Embryonic facial prominence (tissue), 1 donor: ENCODE measurements around the gene RGS21.
"Not testable (repeated sequence)": the region's sequence is repeated elsewhere in the genome, so short reads cannot be mapped to it uniquely, and the experiment has no call there.

Source experiments
- DNase-seq: peaks from one replicate; pipeline ENCODE4 v3.0.0-alpha.2; 2016; ENCODE audit errors: extremely low spot score

RGS21 gene, protein sequence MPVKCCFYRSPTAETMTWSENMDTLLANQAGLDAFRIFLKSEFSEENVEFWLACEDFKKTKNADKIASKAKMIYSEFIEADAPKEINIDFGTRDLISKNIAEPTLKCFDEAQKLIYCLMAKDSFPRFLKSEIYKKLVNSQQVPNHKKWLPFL

DNA sequence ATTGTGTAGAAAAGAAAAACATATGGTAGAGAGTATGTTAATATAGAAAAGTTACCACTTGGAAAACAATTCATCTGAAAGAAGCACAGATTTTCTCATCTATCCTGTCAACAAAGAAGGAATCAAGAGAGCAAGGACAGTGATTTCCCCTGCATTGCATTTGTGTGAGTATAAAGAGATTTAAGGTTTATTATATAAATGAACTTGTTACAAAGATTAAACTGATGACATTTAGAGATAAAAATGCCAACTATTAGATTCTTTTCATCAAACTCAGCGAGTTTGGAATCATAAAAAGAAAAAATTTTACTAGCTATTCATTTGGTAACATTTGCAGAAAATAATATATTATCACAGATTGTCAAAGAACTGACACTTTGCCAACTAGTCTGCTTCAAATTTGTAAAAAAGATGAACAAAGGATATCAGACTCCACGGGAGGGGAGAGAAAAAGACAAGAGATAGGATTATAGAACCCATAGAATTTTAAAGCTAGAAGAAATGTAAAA lies at the start of gene RGS21:
RGS21 (plus strand) TSS at position 51 of the 509 bp plus-strand sequence. CDS start 26,045 bp downstream, outside the sequence.
- no peak for DNase-seq

DNA sequence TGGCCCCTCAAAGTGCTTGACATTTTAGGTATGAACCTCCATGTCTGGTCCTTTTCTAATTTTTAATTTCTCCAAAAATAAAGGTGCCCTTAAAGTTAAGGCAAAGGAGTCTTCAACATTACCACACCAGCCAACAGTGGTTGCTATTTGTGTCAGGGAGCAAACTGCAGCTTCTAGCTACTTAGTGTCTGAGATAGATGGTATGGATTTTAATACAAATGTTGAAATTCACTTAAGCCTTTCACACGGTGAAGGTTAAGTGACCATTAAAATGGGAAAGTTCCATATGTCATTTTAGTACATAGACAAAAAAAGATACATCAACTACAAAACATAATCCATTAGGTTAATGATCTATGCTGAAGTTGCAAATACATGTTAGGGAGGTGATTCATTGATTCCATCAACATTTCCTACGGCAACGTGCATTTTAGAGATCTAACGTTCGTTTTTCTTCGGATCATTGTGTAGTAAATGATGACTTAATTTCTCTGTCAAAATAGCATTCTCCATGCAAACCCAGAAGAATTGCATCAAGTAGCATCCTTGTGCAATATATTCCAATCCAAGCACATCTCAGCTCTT lies 48.2 kb upstream of the RGS21 start:
- no peak for DNase-seq

DNA sequence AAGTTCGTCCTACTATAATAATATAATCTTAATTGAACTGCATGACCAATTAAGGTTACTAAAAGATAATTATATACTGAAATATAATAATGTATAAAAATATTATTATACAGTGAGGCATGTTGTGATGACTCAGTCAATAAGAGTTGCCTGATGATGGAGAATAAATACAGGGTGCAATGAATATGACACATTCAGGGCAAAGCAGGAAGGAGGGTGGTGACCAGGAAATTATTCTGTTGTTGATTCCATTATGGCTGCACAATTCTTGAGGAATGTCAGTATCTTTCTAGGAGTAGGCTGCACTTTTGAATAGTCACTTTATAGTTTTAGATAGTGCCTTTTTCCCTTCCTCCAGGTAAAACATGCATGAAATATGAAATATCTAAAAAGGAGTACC lies 46.4 kb upstream of the RGS21 start:
- DNase-seq = no peak

DNA sequence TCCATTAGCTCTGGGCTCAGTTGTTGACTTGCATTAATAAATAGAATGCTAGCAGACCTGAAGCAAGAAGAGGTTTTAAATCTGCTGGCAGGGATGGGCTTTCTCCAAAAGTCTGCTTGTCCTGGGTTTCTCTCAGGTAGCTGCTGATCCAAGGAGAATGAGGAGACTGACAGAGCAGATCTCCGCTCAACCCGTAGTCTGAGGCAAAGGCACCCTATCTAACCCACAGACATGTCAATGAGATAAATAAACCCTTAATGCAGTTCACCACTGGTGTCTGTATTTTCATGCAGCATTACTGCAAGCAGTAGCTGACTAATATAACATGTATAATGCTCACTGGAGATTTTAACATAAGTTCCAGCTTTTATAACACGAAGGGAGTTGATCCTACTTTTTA lies 44.1 kb upstream of the RGS21 start:
- DNase-seq = no peak

DNA sequence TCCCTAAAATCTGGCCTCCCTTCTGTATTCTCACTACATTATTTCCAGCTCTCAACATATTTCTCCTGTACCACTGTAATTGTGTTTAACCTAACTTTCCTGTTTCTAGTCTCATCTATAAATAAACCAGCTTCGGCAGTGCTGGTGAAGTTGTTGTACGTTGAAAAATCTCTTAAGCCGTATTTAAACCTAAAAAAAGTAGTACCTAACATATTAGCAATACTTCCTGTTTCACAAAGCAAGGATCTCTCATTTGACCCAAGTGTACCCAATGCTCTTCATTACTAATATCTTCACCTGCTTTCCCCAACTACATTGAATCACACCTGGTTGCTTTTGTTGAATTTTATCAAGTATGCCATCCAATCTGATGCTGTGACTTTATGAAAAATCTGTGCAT lies 42.2 kb upstream of the RGS21 start:
- no peak for DNase-seq

DNA sequence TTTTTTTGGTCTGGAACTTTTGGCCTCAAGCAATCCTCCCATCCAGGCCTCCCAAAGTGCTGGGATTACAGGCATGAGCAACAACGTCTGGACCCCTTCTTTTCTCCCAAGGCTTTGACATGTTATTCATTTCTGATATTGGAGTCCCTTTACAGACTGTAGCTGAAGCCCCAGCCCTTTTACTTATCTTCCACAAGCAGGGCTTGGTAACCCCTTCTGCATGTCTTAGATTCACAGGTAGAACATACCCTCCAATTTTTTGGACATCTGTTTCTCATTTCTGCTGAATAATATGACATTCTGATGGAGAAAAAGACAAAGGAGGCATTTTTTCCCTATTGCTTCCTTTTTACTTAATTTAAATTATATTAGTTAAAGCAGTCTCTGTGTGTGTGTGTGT lies 39.2 kb upstream of the RGS21 start:
- DNase-seq = no peak

DNA sequence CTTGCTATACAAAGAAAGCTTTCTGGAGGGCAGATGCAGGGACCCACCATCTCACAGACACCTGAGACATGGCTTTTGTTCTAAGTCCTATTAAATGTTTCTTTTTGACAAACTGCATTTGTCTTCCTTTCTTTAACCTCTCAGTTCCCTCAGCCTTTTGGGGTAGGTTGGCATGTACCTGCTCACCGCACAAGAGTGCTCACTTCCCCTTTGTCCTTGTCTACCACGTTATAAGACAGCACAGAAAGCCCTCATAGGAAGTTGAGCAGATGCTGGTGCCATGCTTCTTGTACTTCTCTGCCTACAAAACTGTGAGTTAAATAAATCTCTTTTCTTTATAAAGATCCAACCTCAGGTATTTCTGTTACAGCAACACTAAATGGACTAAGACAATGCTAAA lies 31.9 kb upstream of the RGS21 start:
- no peak for DNase-seq

DNA sequence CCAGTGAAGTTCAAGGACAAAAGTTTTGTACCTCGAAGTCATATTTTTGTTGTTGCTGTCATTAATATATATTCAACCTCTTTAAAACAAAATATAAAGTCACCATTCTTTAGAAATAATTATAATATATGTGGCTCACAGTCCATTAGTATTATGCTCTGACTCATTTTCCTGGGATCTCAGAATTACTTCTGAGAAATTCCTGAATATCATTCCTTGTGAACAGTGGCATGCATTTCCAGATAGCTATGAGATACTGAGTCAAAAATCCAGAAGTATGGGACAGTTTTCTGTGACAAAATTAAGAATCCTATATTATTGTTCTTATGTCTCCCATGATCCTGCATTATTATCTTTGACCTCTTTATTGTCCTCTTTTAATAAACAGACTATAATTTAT lies 13.8 kb upstream of the RGS21 start:
- no peak for DNase-seq

DNA sequence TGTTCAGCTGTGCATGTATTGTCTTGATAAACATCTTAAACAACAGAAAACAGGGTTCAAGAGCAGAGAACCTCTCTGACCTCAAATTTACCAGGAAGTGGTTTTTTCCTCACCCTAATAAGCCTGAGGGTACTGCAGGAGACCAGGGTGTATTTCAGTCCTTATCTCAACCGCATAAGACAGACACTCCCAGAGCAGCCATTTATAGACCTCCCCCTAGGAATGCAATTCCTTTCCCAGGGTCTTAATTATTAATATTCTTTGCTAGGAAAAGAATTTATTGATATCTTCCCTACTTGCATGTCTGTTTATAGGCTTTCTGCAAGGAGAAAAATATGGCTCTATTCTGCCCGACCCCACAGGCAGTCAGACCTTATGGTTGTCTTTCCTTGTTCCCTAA lies 8.5 kb upstream of the RGS21 start:
- DNase-seq = not testable (repeated sequence)

DNA sequence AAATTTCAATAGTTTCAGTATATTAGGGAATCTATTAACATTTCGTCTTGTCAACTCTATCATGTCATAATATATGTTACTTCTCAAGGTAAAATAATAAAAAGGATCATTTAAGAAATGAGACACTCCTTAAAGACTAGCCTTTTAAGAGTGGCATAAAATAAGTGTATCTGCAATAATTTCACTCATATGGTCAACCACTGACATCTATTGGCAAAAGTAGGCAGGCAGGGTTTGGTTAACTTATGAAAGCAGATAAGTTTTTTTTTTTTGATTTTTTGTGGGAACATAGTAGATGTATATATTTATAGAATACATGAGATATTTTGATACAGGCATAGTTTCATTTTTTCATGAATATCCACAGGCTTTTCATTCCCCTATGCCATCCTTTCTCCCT lies 5.5 kb upstream of the RGS21 start:
- no peak for DNase-seq

DNA sequence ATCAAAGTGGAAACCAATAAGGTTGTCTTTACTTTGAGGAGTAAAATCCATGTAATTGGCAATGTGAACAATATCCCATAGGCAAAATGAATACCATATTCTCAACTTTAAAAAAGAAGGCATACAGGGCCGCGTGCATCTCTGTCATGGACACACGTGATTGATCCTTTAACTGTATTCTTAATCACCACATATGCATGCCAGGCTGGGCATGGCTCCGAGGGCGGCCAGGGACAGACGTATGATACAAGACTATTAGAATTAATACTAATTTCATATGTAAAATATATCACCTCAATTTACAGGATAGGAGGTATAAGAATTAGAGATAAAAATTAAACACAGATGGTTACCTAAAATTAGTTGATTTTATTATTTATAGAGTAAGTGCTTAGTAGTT lies 11.2 kb downstream of the RGS21 start:
- DNase-seq = no peak

DNA sequence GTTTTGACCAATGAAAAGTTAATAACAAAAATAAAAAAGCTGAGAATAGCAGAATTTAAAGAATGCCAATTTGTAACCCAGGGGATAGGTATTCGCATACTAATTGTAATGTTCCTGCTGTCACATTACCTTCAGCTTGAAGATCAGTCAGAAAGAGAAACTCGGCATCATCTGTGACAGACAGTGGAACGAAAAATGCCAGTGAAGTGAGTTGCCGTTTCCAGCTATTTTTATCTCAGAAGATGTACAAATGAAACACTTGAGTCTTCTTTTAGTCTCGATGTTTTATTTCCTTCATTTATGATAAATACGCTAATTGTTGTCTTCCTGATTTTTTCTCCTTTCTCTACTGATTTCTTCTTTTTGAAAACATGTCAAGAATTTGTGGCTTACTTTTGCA lies 26.1 kb downstream of the RGS21 start:
- DNase-seq = no peak

DNA sequence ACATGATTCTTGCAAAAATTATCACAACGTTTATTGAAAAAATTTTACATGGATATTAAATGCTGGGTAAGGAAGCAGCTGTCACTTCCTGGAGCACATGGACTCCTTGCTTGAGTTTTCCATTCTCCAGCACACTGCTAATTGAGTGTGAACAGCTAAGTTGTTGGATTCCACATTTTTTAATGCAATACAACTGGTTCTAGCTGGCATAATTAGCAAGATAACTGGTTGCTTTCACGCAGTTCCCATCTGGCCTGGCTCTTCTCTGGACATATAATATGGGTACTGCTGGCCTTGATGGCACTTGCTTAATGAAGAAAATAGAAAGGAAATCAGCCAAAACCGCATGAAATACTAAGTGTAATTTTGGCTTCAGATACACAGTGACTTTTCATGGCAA lies 26.6 kb downstream of the RGS21 start:
- DNase-seq = no peak

DNA sequence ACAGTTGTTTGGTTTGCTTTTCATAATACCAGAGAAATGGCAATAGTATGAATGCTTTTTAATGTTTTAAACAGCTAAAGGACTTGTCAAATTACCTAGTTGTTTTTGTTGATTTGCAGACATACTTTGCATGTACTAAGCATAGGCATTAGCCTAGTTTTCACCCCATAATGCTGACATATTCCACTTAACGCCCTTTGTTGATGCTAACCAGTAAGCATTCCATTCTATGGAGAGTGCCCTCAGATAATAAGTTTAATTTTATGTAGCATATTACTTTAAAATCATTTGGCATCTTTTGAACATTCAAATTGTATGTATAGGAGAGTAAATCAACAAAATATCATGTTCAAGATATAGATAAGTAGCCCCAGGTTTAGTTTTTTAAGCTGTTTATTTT lies 32.5 kb downstream of the RGS21 start:
- no peak for DNase-seq

DNA sequence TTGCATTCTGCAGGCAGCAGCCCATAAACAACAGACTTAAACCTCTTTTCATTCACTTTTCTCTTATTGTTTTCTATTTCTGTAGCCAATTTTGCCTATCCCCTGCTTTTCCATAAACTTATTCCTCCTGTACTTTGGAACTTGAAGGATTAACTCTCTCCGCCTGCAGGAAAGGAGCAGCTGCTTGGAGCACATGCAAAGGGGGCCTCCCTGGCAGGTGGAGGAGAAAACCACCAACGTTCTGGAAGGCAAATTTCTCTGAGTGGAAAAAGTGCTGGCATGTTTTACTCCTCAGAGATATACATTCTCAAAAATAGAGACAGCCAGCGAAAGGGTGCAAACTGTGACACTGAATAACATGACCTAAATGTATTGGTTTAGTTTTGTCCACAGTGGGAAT lies 33.6 kb downstream of the RGS21 start:
- DNase-seq = no peak

DNA sequence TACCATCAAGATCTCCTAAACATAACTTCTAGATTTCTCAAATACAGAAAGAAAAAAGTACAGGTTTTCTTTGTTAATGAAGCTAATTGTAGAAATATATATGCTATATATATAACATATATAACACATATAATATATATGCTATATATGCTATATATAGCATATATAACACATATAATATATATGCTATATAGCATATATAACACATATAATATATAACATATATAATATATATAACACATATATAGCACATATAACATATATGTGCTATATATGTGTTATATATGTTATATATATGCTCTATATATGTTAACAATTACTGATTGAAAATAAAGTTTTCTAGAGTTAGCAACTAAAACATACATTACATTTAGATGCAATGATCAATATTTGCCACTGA lies 34.8 kb downstream of the RGS21 start:
- DNase-seq = no peak

DNA sequence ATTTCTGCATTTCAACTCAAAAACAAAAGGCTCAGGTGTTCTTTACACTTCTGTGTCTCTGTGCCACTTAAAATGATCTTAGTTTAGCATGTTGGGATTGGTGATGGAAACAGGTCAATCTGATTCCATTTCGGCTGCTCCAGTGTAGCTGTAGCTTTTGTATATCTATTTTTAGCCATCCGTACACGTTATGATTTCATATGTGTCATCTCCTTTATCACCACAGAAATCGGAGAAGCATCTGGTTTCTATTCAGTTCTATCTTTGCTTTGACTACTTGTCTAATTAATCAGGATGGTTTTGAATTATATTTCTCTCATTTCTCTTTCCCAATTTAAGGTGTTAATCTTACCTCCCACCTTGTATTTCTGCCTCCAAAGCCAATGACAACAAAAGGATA lies 41.1 kb downstream of the RGS21 start:
- no peak for DNase-seq

DNA sequence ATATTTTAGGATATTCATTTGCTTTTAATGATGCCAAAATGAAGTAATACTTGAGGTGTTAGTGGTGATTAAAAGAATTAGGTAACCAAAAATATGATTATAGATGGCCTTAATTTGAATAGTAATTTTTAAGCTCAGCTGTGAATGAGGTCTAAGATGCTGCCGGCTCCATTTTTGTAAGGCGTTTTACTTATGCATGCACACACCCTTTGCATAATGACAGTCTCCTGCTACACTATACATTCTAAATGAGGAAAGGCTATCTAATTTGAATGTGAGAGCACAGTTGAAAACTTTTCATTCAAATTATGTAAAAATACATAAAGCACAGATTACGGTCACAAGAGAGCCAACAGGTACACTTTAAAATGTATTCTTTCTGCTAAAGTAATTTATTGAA lies 41.6 kb downstream of the RGS21 start:
- no peak for DNase-seq

DNA sequence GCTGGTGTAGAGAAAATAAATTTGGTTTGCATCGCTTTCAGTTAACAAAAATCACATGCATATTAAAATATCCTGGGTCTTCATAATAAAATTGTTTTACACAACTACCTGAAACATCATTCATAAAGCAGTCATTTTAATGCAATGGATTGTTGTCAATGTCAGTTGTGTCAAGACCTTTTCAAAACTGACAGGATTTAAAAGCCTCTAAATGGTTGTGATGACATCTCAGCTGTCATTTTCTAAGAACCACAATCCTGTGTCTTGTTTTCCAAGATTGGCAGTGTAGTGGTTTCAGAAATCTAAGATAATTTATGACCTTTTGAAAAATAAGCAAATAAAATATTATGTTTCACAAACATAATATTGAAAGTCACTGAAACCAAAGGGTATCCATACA lies 42.0 kb downstream of the RGS21 start:
- DNase-seq = no peak

DNA sequence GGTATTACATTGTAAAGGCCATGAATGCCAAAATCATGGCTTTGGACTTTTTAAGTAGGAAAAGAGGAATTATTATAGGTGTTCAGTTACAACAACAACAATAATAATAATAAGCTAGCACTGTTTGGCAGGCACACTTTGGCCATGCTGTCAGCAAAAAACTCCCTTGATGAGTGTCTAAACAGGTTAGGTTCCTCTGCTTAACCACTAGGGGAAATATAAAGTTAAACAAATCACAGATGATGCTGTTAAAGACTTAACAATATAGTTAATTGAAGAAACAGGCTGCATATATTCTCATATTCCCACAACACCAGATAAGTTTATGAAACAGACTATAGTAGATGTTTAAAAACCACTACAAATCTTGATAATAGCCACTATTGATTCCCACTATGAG lies 46.4 kb downstream of the RGS21 start:
- DNase-seq = no peak

DNA sequence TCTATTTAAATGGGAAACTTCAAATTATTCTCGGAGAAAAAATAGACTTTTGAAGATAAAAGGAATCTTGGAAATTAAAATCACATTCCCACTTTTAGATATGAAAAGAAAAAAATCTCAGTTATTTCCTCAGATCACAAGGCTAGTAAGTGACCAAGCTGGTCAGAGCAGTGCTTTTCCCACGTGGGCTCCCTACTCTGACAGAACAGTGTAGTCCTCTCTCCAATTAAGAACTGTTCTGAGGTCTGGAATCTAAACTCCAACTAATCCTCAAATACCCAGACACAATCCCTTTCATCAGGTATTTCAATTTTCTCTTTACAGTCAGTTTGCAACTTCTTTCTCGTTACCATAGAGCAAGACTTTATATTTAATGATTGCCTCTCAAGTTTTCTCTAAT lies 50.6 kb downstream of the RGS21 start:
- no peak for DNase-seq

DNA sequence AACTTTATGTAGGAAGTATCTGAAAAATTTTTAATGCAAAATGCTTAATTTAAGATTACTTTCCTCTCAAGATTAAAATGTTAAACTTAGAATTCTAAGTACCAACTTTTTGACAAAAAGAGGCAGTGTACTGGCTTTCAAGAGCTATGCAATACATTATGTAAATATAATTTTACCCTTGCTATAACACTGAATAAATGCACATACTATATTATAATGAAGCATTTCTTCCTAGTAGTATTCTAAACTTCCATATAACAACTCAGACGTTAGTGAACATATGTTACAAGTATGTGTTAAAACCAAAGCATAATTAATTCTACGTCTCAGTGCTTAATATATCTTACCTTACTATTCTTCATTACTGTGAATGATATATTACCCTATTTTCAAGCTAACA lies 58.5 kb downstream of the RGS21 start:
- DNase-seq = no peak

DNA sequence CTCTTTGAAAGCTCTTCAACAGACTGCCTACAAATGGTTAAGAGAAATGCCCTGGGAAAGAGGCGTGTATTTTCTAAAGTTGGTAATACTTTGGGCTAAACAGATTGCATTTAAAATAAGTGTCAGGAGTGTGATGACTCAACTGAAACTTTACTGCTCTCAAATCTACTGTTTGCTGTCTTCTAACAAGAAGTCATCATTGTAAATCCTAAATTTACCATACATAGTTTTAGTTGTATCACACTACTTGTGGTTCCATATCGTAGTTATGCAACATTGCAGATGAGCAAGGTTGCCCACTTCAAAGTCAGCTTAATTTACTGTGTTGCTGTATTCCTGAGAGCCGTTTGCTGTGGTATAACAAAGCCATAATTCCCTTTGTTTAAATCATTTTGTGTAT lies 59.6 kb downstream of the RGS21 start:
- DNase-seq = no peak

DNA sequence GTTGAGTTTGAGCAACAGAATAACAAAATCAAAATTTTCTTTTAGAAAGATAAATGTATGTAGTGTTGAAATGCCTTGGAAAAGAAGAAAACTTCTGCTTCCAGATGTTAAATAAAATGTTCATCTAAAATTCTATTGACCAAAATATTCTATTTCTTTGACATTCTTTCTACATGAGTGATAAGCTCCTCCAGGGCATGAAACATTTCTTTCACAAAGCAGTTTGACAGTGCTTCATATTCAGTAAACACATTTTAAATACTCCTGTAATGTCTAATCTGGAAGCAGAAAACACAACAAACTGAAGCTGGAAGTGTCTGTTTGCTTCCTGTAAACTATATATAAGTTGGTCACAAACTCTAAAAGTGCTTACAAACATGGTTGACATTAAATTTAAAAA lies 61.5 kb downstream of the RGS21 start:
- DNase-seq = no peak
